Ovary (tissue), 3 donors: ENCODE results near the gene KIF4A.

Experiments used
- CTCF ChIP-seq, 3 donors: fragments of 450-650 bp in 2 of 3; fragments of 200-600 bp in 1 of 3; IDR thresholded peaks; one replicate each; pipeline versions ENCODE4 v1.5.1 to v1.8.0; 2016 to 2022; ENCODE audit warnings: antibody characterized with exemption in 3 of 3, mild to moderate bottlenecking in 1 of 3
- EP300 ChIP-seq: sonication (generic); formaldehyde crosslinking; IDR thresholded peaks from one replicate; pipeline ENCODE4 v1.6.1; 2017; ENCODE audit warnings: antibody characterized with exemption
- POLR2A ChIP-seq: fragments of 450-650 bp; IDR thresholded peaks from one replicate; pipeline ENCODE4 v1.6.1; 2017; ENCODE audit warnings: antibody characterized with exemption, mild to moderate bottlenecking, moderate library complexity
- donor health status: DM: no; HTN: no; CAD: no.

GRCh38 chrX:70260104-70260503 lies 29.8 kb upstream of the KIF4A start, which contains the start of gene P2RY4:
- TF ChIP-seq CTCF (IDR thresholded peaks at IDR 0.05) (no peak), POLR2A (no peak), EP300 (no peak)
